Right kidney (tissue), 1 donor: ENCODE data around the gene IFI27L1.

Experiments
- DNase-seq: peaks from one replicate; pipeline ENCODE4 v3.0.0-alpha.2; 2016

Gene IFI27L1

GRCh38 chr14:94113908-94114588, 32.9 kb downstream of the IFI27L1 start:
- no peak for DNase-seq

- no peak for DNase-seq
Measured at GRCh38 chr14:94114589-94115057, 33.5 kb downstream of the IFI27L1 start.

- no peak for DNase-seq
Measured at GRCh38 chr14:94115058-94115591, 34.0 kb downstream of the IFI27L1 start.

GRCh38 chr14:94115631-94116030, 34.5 kb downstream of the IFI27L1 start:
- no peak for DNase-seq

- no peak for DNase-seq
Measured at GRCh38 chr14:94116701-94117100, 35.6 kb downstream of the IFI27L1 start.

- DNase-seq: no peak
Measured at GRCh38 chr14:94117856-94118255, 36.7 kb downstream of the IFI27L1 start.

- DNase-seq: no peak
Measured at GRCh38 chr14:94119071-94119470, 38.0 kb downstream of the IFI27L1 start.

- DNase-seq: no peak
Measured at GRCh38 chr14:94120667-94121340, 39.7 kb downstream of the IFI27L1 start.

- no peak for DNase-seq
Measured at GRCh38 chr14:94121485-94121884, 40.4 kb downstream of the IFI27L1 start.

- no peak for DNase-seq
Measured at GRCh38 chr14:94122438-94122837, 41.3 kb downstream of the IFI27L1 start.

- no peak for DNase-seq
Measured at GRCh38 chr14:94123296-94123695, 42.2 kb downstream of the IFI27L1 start.

- no peak for DNase-seq
Measured at GRCh38 chr14:94123868-94124267, 42.8 kb downstream of the IFI27L1 start.

- no peak for DNase-seq
Measured at GRCh38 chr14:94124582-94125377, 43.7 kb downstream of the IFI27L1 start.

- DNase-seq: no peak
Measured at GRCh38 chr14:94125659-94126418, 44.7 kb downstream of the IFI27L1 start.

- no peak for DNase-seq
Measured at GRCh38 chr14:94126419-94126677, 45.2 kb downstream of the IFI27L1 start.

GRCh38 chr14:94126800-94127199, 45.7 kb downstream of the IFI27L1 start:
- no peak for DNase-seq

- no peak for DNase-seq
Measured at GRCh38 chr14:94127330-94127729, 46.2 kb downstream of the IFI27L1 start.

GRCh38 chr14:94128216-94128839, 47.2 kb downstream of the IFI27L1 start:
- DNase-seq: no peak

- DNase-seq: peak; percentile 81
Measured at GRCh38 chr14:94129111-94129757, 48.1 kb downstream of the IFI27L1 start, which contains the start of gene IFI27L2. TSS of gene IFI27L2 (minus strand) at chr14:94129604. CDS start at chr14:94129564, 40 bp downstream.

GRCh38 chr14:94129758-94130414, 48.8 kb downstream of the IFI27L1 start:
- DNase-seq: no peak
